GM12891 (cell line): ENCODE results near the gene SETD1B.
A peak's percentile ranks its signal among the peaks of the same experiment; 100 is the strongest.

Experiments used
- DNase-seq: peaks from one replicate; pipeline ENCODE4 v3.0.0; 2011; ENCODE audit warnings: low spot score; ENCODE audit not compliant: insufficient read length
- FAIRE-seq: peaks from 2 replicates; lab custom pipeline; 2011; peaks lifted over from hg19 to GRCh38; lab: Jason Lieb, UNC
- PAX5 ChIP-seq: IDR thresholded peaks from 2 replicates; pipeline ENCODE4 v1.6.1; 2011; ENCODE audit warnings: low read length, moderate library complexity, mild to moderate bottlenecking; ENCODE audit not compliant: insufficient read depth, severe bottlenecking
- POLR2A ChIP-seq: IDR thresholded peaks from 2 replicates; pipeline ENCODE4 v1.6.1; 2011; ENCODE audit warnings: low read depth, low read length, control low read depth
- POLR2AphosphoS5 ChIP-seq: IDR thresholded peaks from 2 replicates; pipeline ENCODE4 v1.6.1; 2011; ENCODE audit warnings: low read depth, low read length, control low read depth
- POU2F2 ChIP-seq: IDR thresholded peaks from 2 replicates; pipeline ENCODE4 v1.6.1; 2011; ENCODE audit warnings: low read depth, mild to moderate bottlenecking, control low read depth, low read length, moderate library complexity
- SPI1 ChIP-seq: IDR thresholded peaks from 2 replicates; pipeline ENCODE4 v1.6.1; 2011; ENCODE audit warnings: low read depth, low read length, control low read depth
- TAF1 ChIP-seq: IDR thresholded peaks from 2 replicates; pipeline ENCODE4 v1.6.1; 2011; ENCODE audit warnings: low read depth, low read length, control low read depth

The SETD1B gene

DNA sequence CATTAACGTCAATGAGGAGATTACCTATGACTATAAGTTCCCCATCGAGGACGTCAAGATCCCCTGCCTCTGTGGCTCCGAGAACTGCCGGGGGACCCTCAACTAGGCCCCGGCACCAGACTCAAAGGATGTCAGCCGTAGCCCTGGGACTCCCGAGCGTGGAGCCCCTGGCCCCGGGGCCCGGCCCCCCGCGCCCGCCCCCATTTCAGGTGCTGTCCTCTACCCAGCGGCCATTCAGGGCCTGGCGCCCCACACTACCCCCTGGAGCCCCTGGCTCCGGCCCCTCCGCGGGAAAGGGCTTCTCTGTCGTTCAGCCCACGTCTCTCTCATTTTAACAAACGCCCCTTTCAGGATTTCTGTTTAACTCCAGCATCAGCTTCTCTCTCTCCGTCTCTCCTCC lies 26.3 kb downstream of the SETD1B start:
- no peak for DNase-seq
- TF ChIP-seq POU2F2: no peak
- no peak for TF ChIP-seq TAF1
- TF ChIP-seq POLR2AphosphoS5: no peak
- no peak for TF ChIP-seq POLR2A
- TF ChIP-seq SPI1: no peak
- TF ChIP-seq PAX5: no peak
- no peak for FAIRE-seq

DNA sequence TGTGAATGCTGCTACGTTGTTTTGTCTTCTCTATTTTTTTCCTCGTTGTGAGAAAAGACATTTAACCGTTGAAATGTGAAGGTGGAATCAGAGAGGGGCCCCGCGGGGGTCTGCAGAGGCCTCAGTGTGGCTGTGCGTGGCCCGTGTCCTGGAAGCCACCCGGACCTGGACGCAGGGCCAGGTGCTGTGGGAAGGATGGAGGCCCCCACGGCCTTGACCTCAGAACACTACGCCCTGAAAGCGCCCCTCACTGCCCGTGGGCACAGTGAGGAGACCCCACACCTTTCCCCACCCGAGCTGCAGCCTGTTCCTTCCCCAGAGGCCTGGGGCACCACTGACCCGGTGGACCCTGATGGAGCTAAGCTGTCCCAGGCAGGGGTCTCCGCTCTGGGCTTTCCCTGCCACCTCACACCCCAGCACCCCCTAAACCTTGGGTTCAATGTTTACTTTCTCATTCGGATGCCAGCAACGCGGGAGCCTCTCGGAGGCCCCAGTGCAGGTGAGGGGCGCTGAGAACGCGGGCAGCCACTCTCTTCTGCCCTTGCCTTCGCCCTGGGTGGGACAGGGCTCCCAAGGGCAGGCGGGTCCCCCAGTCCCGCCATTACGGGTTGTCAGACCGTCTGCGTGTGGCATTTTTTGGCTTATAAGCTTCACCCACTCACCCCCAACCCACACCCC lies 26.9 kb downstream of the SETD1B start:
- no peak for DNase-seq
- no peak for TF ChIP-seq PAX5
- TF ChIP-seq POLR2A: no peak
- no peak for TF ChIP-seq POLR2AphosphoS5
- TF ChIP-seq TAF1: no peak
- no peak for FAIRE-seq

DNA sequence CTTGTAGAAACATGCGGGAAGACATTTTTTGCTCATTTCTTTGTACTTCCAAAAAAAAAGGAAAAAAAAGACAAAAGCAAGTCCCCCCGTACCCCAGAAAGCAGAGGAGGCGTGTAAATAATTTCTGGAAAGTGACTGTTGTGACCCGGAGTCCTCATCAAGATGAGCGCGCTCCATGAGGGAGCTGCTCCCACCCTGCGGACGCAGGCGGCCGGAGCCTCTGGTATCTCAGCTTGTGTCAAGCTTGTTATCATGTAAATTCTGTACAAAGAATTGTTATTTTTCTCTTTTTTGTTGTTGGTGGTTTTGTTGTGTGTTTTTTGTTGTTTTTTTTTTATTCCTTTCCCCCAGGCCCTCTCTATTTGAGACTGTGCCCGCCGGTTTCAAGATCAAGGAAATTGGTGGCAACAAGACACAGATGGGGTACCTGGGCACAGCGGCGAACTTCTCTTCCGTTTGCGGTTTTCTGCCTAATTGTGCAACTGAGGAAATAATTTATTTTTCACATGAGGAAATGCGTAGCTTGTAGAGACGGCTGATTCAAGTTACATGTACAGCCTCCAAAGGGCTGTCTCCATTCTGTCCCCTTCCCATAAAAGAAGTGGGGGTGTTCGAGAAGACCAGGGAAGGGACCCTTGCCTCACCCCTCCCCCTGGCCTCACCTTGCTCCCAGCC lies 27.9 kb downstream of the SETD1B start:
- DNase-seq (no peak), FAIRE-seq (no peak)
- TF ChIP-seq POU2F2 (no peak), POLR2A (no peak), TAF1 (no peak), POLR2AphosphoS5 (no peak), SPI1 (no peak), PAX5 (no peak)

DNA sequence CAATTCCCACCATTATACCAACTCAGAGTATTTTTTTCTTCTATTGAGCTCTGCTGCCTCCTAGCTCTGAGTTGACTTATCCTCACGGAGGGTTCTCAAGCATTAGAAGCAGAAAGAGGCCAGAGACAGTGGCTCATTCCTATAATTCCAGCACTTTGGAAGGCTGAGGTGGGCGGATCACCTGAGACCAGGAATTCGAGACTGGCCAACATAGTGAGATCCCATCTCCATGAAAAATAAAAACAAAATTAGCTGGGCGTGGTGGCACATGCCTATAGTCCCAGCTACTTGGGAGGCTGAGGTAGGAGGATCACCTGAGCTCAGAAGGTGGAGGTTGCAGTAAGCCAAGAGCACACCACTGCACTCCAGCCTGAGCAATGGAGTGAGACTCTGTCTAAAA lies 33.9 kb downstream of the SETD1B start:
- FAIRE-seq (no peak), DNase-seq (no peak)

DNA sequence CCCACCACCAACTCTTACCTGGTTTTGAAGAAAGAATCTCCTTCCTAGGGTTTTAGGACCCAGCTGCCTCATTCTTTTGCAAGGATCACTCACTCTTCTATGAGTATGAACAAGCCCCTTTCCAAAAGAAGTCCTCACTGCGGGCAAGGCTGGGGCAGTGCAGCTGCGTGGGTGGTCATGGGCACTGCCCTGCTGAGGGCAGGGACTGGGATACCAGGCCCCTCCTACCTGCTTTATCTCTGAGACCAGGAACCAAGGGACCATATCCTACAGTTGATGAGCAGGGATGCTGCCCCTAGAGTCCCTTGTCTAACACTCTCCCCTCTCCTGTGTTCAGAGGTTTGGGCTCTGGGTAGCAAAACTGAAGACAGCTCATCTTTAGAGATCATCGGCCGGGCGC lies 34.3 kb downstream of the SETD1B start:
- no peak for TF ChIP-seq POLR2A
- no peak for TF ChIP-seq TAF1
- TF ChIP-seq PAX5: no peak
- no peak for TF ChIP-seq SPI1
- TF ChIP-seq POLR2AphosphoS5: no peak
- TF ChIP-seq POU2F2: no peak
- no peak for FAIRE-seq
- no peak for DNase-seq

More for the DNA sequence above, 33.9 kb downstream of the SETD1B start:
- TF ChIP-seq POU2F2 (no peak), POLR2A (no peak), POLR2AphosphoS5 (no peak), TAF1 (no peak)

DNA sequence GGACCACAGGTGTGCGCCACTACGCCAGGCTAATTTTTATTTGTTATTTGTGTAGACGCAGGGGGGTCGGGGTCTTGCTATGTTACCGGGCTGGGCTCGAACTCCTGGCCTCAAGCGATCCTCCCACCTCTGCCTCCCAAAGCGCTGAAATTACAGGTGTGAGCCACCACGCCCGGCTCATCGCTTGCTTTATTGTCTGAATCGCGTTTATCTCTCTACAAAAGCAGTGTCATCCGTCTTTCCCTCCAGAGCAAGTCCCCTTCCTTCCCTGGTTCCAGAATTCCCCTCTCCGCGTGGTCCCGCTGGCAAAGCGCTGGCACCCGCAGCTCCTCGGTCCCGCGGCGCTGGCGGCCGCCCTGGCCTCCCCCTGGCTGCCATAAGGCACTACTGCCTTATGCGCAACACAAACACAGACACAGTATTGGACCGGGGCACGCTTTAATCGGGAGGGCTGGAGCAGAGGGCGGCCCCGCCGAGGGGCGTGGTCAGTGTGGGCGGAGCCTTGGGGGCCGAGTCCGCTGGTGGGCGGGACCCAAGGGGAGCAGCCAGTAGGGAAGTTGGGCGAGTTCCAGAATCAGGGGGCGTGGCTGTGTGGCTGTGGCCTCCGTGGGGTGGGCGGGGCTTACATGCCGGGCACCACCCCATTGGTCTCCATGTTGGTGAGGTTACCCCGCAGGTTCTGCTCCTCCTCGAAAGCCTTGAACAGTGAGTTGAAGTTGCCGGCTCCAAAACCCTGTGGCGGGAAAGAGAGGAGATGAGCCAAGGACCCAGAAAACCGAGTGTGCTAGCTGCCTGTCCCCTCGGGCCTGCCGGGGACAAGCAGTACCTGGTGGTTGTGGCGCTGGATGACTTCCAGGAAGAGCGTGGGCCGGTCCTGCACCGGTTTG lies 35.5 kb downstream of the SETD1B start:
- DNase-seq: peak; percentile 97
- TF ChIP-seq POLR2AphosphoS5 (no peak), TAF1 (no peak), POU2F2 (no peak), POLR2A (no peak; the same call in 1 of the 2 replicates), SPI1 (peak; percentile 47), PAX5 (peak; percentile 68)
- FAIRE-seq: peak; percentile 99

DNA sequence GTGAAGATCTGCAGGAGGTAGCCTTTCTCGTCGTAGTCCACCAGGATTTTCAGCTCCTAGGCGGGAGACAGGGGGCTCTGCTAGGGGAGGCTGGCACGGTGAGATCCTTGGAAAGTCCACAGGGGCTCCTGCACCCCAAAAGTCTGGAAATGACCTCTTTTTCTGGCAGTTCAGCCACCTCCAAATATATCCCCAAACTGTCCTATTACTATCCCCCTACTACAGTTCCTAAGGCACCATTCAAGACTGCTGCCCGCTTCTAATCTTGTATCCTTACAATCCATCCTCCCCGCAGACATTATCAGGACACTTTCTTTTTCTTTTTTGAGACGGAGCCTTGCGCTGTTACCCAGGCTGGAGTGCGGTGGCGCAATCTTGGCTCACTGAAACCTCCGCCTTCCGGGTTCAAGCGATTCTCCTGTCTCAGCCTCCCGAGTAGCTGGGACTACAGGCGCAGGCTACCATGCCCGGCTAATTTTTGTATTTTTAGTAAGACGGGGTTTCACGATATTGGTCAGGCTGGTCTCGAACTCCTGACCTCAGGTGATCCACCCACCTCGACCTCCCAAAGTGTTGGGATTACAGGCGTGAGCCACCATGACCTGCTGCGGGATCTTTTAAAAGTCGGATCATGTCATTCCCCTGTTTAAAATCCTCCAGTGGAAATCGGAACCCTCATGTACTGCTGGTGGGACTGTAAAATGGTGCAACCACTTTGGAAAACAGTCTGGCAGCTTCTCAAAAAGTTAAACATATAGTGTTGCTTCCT lies 36.4 kb downstream of the SETD1B start:
- FAIRE-seq (no peak), DNase-seq (no peak)
- TF ChIP-seq POLR2A (no peak), PAX5 (no peak), POLR2AphosphoS5 (no peak), POU2F2 (no peak), SPI1 (no peak), TAF1 (no peak)

DNA sequence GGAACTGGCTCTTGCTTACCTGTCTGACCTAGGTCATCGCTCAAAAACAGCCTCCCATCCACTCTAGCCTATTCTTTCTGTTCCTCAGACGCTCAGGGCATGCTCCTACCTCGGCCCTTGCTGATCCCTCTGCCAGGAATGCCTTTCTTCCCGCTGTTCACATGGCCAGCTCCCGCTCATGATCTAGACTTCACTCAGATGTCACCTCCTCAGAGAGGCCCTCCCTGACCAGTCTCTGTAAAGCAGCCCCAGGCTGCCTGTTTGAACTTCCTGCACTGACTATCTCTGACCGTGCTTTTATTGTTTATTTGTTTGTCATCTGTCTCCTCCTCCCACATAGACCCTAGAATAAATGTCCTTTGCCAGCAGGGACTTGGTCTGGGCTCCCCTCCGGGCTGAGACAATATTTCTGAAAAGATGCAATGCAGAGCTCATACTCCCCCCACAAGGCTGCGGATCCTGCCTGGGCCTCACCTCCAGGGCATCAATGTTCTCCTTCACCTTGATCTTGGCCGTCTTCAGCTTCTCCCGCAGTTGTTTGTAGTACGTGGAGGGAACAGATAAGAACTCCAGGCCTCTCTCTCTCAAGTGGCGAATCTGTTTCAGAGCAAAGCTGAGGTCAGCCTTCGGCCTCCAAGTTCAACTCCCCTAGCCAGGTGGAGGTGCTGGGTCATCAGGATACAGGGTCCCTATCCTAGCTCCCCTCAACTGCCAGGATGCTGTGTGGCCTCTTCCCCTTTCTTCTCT lies 39.6 kb downstream of the SETD1B start:
- no peak for TF ChIP-seq SPI1
- TF ChIP-seq POLR2AphosphoS5: no peak
- TF ChIP-seq TAF1: no peak
- no peak for TF ChIP-seq POLR2A
- no peak for TF ChIP-seq PAX5
- no peak for TF ChIP-seq POU2F2
- FAIRE-seq: no peak
- DNase-seq: no peak

DNA sequence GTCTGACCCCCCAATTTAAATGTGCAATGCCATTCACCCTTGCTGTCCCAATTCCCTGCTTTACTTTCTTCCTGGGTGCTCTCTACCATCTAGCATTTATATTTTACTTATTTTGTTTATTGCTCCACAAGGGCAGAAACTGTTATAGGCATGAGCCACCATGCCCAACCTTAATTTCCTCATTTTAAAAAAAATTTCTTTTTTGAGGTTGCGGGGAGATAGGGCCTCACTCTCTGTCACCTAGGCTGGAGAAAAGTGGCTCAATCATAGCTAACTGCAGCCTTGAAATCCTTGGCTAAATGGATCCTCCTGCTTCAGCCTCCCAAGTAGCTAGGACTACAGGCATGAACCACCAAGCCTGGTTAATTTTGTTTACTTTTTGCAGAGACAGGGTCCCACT lies 41.9 kb downstream of the SETD1B start:
- FAIRE-seq (no peak), DNase-seq (no peak)
- TF ChIP-seq POU2F2: no peak
- TF ChIP-seq POLR2A: no peak
- no peak for TF ChIP-seq TAF1
- no peak for TF ChIP-seq POLR2AphosphoS5
- no peak for TF ChIP-seq PAX5
- TF ChIP-seq SPI1: no peak
